GM18951 (cell line): Measurements from ENCODE around the gene TNS3.

Source experiments
- POLR2A ChIP-seq: IDR thresholded peaks from 4 replicates; pipeline ENCODE4 v1.6.1; 2011; ENCODE audit warnings: mild to moderate bottlenecking; ENCODE audit not compliant: insufficient read length, insufficient read depth; ENCODE audit errors: extremely low read depth
- in situ Hi-C: fragments of 300-500 bp; cut with MboI; formaldehyde crosslinking; loops from one replicate; pipeline ENCODE4 v1.12.0; 2022; ENCODE audit warnings: low sequenced_read_pairs, mixed read lengths, inconsistent platforms; ENCODE audit not compliant: unreplicated experiment

Gene TNS3

DNA sequence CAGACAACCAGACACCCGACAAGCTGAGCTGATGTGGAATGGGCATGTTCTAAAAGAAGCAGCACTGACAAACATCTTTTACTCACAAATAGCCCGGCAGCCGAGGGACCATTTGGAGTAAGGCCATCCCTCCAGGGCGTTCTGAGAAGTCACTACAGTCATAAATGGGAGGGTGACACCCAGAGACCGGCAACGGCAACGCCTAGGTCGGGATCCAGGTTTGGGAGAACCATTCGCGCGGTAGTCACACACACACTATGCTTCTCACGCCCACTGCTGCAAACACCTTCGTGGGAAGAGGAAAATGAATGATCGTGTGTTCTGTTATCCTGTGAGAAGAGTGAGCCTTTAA is 9.8 kb downstream of the TNS3 start:
- in situ Hi-C loops, result no loop called here
- TF ChIP-seq POLR2A, result no peak

DNA sequence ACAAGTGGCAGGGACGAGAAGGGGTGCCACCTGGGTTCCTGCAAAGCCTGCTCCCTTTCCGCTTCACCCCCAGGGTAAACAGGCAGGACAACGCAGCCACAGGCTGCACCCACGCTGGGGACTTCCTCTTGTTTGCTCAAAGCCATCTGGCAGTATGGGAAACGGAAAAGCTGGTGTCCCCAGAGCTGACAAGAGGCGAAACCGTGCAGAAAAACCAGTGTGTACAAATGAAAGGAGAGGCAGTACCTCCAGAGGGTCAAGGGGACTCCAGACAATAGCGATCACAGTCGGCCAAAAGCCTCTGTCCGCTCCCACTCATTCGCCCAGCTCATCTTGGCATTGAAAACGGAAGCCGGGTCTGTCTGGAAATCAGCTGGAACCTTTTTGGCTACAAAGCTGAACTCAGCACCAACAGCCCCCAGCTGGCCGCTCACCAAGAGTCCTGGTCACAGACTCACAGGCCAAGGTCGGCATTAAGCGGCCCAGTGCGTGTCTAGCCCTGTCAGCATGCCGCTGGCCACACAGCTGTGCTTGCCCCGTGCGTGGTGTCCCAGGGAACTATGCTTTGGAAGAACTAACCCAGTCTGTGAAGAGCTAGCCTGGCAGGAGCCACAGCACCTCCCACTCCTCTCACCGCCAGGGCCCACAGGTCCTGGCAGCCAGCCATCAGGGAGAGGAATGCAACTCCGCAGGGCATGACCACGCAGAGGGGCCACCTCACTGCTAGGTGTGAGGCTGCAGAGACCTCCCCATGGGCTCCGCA is 10.4 kb downstream of the TNS3 start:
- in situ Hi-C loops, result no loop called here
- TF ChIP-seq POLR2A, result no peak

- no peak for TF ChIP-seq POLR2A
- in situ Hi-C loops, result no loop called here
Measured at GRCh38 chr7:47570649-47571050, 11.3 kb downstream of the TNS3 start.

GRCh38 chr7:47568547-47568946 is 13.4 kb downstream of the TNS3 start:
- in situ Hi-C loops, result no loop called here
- TF ChIP-seq POLR2A, result no peak

DNA sequence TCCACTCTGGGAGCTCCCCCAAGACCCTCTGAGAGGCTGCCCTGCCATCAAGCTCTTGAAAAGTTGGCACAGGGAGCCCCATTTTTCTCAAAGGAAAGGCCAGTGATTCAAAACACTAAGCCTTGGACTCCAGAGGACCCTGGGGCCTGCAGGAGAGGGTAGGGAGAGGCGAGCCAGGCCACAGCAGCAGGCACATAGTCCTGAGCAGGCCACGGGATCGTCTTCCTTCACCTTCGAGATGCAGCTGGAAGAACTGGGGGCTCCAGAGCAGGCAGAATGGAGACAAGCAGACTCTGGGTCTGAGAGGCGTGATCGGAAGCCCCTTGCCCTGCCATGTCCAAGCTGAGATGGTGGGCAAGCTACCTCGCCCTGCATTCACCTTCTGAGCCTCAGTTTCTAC is 13.9 kb downstream of the TNS3 start:
- in situ Hi-C loops, result no loop called here
- TF ChIP-seq POLR2A, result no peak

DNA sequence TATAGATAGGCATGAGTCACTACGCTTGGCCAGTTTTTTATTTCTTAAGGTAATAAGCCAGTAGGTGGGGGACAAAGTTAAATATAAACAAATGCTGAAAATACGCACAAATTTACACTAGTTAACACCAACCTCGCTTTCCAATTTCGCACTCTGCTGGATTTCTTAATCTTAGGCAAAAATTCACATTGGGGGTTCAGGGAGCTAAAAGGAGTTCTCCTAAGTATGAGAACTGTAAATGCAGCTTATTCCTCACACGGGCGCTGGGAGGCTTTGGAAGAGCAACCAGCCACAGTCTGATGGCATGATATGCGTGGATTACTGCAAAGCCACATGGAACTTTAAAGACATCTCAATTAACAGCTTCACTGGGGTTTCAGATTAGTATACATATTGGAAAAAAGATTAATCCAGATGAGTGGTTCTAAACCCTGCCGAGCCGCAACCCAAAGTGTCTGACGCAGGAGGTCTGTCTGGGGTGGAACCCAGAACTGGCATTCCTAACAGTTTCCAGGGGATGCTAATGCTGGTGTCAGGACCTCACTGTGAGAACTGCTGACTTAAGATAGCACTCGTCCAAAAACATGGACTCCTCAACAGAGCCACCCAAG is 16.2 kb downstream of the TNS3 start:
- in situ Hi-C loops, result no loop called here
- TF ChIP-seq POLR2A, result no peak

GRCh38 chr7:47563521-47563920 is 18.4 kb downstream of the TNS3 start:
- in situ Hi-C loops, result no loop called here
- TF ChIP-seq POLR2A, result no peak

- no peak for TF ChIP-seq POLR2A
- in situ Hi-C loops, result no loop called here
Measured at GRCh38 chr7:47561715-47562446, 20.0 kb downstream of the TNS3 start.

- in situ Hi-C loops, result no loop called here
- TF ChIP-seq POLR2A, result no peak
Measured at GRCh38 chr7:47559306-47560220, 22.3 kb downstream of the TNS3 start.

GRCh38 chr7:47557694-47558670 is 23.9 kb downstream of the TNS3 start:
- in situ Hi-C loops, result no loop called here
- no peak for TF ChIP-seq POLR2A

DNA sequence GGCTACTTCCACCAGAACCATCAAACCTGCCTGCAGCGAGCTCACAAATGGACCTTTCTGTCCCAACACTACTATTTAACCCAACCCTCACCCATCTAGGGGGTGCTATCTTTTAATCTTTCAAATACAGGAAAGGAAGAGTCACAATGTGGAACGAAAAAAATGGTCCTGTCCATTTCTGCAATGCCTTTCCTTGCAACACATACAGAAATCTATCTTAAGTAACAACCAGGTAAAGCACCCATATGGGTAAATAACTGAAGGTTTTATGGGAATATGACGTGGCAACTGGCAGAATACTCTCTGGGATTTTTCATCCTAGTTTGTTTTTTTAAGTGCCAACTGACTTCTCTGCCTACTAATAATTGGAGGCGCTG is 24.6 kb downstream of the TNS3 start:
- no peak for TF ChIP-seq POLR2A
- in situ Hi-C loops, result no loop called here
